Ascending aorta (tissue), 2 donors: Measurements from ENCODE around the gene DUSP5. TPM values are rescaled to one million over a fixed set of nuclear protein-coding genes. Genes with fewer than 3 reads are reported as not detected.
"Not testable (repeated sequence)": the region's sequence is repeated elsewhere in the genome, so short reads cannot be mapped to it uniquely, and the experiment has no call there.

Experiments used
- DNase-seq, 2 donors: peaks; one replicate each; pipeline ENCODE4 v3.0.0-alpha.2; 2019; ENCODE audit warnings: low spot score in 2 of 2
- H3K27ac ChIP-seq, 2 donors: fragments of 200-600 bp; sonication (generic); one replicate each; pipeline ENCODE4 v1.5.1; 2016 to 2017; ENCODE audit warnings: mild to moderate bottlenecking in 1 of 2
- H3K27me3 ChIP-seq: fragments of 200-600 bp; sonication (generic); one replicate; pipeline ENCODE4 v1.5.1; 2017
- H3K36me3 ChIP-seq, 2 donors: fragments of 200-600 bp; sonication (generic); one replicate each; pipeline ENCODE4 v1.5.1; 2016
- H3K4me1 ChIP-seq, 2 donors: fragments of 200-600 bp; sonication (generic); one replicate each; pipeline ENCODE4 v1.5.1; 2016 to 2017; ENCODE audit warnings: mild to moderate bottlenecking in 1 of 2
- H3K4me3 ChIP-seq, 2 donors: fragments of 200-600 bp; sonication (generic); one replicate each; pipeline ENCODE4 v1.5.1; 2016 to 2017; ENCODE audit warnings: mild to moderate bottlenecking in 1 of 2
- H3K9me3 ChIP-seq, 2 donors: fragments of 200-600 bp; sonication (generic); one replicate each; pipeline ENCODE4 v1.5.1; 2016
- intact Hi-C: fragments of 100-400 bp; cut with DNase I; formaldehyde crosslinking; loops from one replicate; pipeline ENCODE4 v1.15.1; 2023
- total RNA-seq: library from RNA; depleted of rRNA; stranded (reverse); fragments of >200 nt; gene quantifications from one replicate; pipeline ENCODE4 v1.1.0, GENCODE V29; 2016
- TF ChIP-seq, protein P1 (sequence below), 3 experiments: fragments of 200-600 bp in 2 of 3; fragments of 450-650 bp in 1 of 3; sonication (generic) in 2 of 3; IDR thresholded peaks; one replicate each; pipeline ENCODE4 v1.5.1; 2016 to 2019; ENCODE audit warnings: antibody characterized with exemption in 3 of 3, mild to moderate bottlenecking in 1 of 3, moderate library complexity in 1 of 3

Gene DUSP5
- total RNA-seq, 1 donor from 2014 or later, result 26.9 TPM

- Histone ChIP-seq H3K27ac (no peak overlapping the region), H3K36me3 (no peaks in the 10 kb centered on the region), H3K4me1 (no peaks in the 10 kb centered on the region), H3K9me3 (no peaks in the 10 kb centered on the region), H3K27me3 (no peaks in the 10 kb centered on the region), H3K4me3 (no peak overlapping the region)
- TF ChIP-seq, protein P1, sequence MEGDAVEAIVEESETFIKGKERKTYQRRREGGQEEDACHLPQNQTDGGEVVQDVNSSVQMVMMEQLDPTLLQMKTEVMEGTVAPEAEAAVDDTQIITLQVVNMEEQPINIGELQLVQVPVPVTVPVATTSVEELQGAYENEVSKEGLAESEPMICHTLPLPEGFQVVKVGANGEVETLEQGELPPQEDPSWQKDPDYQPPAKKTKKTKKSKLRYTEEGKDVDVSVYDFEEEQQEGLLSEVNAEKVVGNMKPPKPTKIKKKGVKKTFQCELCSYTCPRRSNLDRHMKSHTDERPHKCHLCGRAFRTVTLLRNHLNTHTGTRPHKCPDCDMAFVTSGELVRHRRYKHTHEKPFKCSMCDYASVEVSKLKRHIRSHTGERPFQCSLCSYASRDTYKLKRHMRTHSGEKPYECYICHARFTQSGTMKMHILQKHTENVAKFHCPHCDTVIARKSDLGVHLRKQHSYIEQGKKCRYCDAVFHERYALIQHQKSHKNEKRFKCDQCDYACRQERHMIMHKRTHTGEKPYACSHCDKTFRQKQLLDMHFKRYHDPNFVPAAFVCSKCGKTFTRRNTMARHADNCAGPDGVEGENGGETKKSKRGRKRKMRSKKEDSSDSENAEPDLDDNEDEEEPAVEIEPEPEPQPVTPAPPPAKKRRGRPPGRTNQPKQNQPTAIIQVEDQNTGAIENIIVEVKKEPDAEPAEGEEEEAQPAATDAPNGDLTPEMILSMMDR (IDR thresholded peaks at IDR 0.05), result no peak
- intact Hi-C loops, result no loop called here
- no peak for DNase-seq
Observed at GRCh38 chr10:110524859-110525232, 27.1 kb downstream of the DUSP5 start.

DNA sequence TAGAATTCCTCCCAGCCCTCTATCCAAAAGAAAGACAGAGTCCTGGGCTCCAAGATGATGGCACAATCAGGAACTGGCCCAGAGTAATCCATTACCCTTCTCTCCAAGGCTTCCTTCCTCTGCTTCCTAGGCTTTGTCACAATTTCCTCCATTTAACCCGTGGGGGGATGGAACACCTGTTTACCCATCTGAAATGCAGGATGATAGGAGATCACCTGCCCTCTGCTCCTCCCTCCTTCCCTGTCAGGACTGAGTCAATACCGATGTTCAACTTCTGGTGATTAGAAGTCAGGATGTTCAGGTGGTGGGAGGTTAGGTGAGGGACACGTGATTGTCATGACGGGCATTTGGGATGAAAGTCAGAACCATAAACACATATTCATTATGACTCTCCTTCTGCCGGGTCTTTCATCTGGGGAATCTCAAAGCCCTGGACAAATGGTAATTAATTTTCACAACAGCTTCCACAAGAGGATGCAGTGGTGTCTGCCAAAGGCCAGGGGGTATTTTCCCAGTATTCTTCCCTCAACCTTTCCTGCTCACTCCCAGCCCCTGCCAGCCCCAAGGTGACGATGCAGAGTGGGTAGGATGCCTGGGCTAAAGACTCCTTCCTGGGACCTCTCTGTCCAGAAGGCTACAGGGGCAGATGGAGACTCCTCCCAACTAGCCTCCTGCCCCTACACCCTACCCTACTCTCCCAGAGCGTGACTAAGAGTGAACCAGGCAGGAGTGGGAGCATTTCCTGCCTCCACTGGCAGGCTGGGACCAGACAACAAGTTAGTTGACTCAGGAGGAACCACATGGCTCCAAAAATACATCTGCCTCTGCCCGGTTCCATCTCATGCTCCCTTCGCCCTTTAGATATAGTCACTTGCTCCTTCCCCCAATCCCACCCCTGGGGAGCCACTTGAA lies 27.9 kb downstream of the DUSP5 start:
- Histone ChIP-seq H3K4me1 (no peaks in the 10 kb centered on the region), H3K9me3 (no peaks in the 10 kb centered on the region), H3K36me3 (no peaks in the 10 kb centered on the region), H3K27me3 (no peaks in the 10 kb centered on the region), H3K27ac (no peak overlapping the region), H3K4me3 (no peak overlapping the region)
- no peak for DNase-seq
- TF ChIP-seq, protein P1 (IDR thresholded peaks at IDR 0.05), result no peak
- intact Hi-C loops, result no loop called here

GRCh38 chr10:110527731-110528171 lies 30.0 kb downstream of the DUSP5 start:
- intact Hi-C loops, result no loop called here
- TF ChIP-seq, protein P1 (IDR thresholded peaks at IDR 0.05), result no peak
- no peaks in the 10 kb centered on the region for H3K4me1 ChIP-seq
- no peaks in the 10 kb centered on the region for H3K36me3 ChIP-seq
- no peaks in the 10 kb centered on the region for H3K9me3 ChIP-seq
- H3K4me3 ChIP-seq, result no peak overlapping the region
- H3K27ac ChIP-seq, result no peak overlapping the region
- H3K27me3 ChIP-seq, result no peaks in the 10 kb centered on the region
- no peak for DNase-seq

- Histone ChIP-seq H3K27ac (no peak overlapping the region), H3K4me3 (no peak overlapping the region), H3K36me3 (no peaks in the 10 kb centered on the region), H3K9me3 (no peaks in the 10 kb centered on the region), H3K4me1 (no peaks in the 10 kb centered on the region), H3K27me3 (no peaks in the 10 kb centered on the region)
- TF ChIP-seq, protein P1 (IDR thresholded peaks at IDR 0.05), result no peak
- no peak for DNase-seq
- intact Hi-C loops, result no loop called here
Observed at GRCh38 chr10:110528224-110528996, 30.7 kb downstream of the DUSP5 start.

GRCh38 chr10:110528997-110529524 lies 31.4 kb downstream of the DUSP5 start:
- not testable (repeated sequence) for DNase-seq

GRCh38 chr10:110529596-110530011 lies 31.9 kb downstream of the DUSP5 start:
- H3K9me3 ChIP-seq, result no peaks in the 10 kb centered on the region
- no peaks in the 10 kb centered on the region for H3K4me1 ChIP-seq
- no peak overlapping the region for H3K4me3 ChIP-seq
- TF ChIP-seq, protein P1 (IDR thresholded peaks at IDR 0.05), result no peak
- DNase-seq, result no peak
- intact Hi-C loops, result no loop called here
- no peaks in the 10 kb centered on the region for H3K27me3 ChIP-seq
- H3K27ac ChIP-seq, result no peak overlapping the region
- H3K36me3 ChIP-seq, result no peaks in the 10 kb centered on the region

More at GRCh38 chr10:110528997-110529524, 31.4 kb downstream of the DUSP5 start:
- H3K36me3 ChIP-seq, H3K4me1 ChIP-seq, intact Hi-C loops, H3K27ac ChIP-seq, H3K4me3 ChIP-seq, H3K9me3 ChIP-seq, H3K27me3 ChIP-seq: not testable (repeated sequence)
